GM21737 (cell line): Measurements from ENCODE around the gene OLFM2.
"Not testable (repeated sequence)": the region's sequence is repeated elsewhere in the genome, so short reads cannot be mapped to it uniquely, and the experiment has no call there.

Source experiments
- ATAC-seq: cut with Tn5 transposase; IDR thresholded peaks from one replicate; pipeline ENCODE4 v1.9.1; 2021; ENCODE audit warnings: mild to moderate bottlenecking, moderate library complexity; ENCODE audit not compliant: unreplicated experiment

The OLFM2 gene

GRCh38 chr19:9936326-9937000 lies at the start of gene OLFM2:
OLFM2 (minus strand) TSS chr19:9936515; CDS start chr19:9936366, 149 bp downstream.
- ATAC-seq, result no peak

DNA sequence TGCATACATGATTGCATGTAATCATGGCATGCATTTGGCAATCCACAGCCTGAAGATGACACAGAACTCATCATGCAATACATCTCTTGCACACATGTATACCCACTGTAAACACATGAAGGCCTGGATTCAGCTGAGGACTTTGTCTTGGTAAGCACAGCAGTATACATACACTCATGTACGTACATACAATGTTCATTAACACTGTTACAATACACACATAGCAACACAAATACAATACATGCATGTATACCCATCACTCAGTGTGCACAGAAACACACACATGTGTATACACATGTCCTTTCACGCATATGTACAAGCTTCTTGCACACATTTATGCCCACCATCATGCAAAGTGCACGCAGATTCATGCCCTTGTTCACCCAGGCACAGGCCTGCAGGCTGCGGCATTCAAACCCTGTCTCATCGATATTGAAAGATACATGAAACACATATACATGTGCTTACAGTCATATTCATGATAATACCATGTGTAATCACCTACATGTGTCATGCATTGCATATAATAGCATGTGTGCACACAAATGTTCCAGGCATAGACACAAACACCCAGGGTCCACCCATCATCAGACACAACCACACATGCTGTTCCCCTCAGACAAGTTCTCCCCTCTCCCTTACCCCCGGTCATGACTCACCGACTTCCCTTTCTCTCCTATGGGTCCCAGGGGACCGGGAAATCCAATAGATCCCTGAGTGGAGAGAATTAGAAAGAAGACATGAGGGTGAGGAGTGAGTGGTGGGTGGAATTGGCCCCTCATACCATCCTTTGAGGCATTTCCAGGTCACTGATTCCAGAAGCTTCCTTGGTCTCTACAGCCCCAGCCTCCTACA lies 45.3 kb upstream of the OLFM2 start:
- no peak for ATAC-seq

DNA sequence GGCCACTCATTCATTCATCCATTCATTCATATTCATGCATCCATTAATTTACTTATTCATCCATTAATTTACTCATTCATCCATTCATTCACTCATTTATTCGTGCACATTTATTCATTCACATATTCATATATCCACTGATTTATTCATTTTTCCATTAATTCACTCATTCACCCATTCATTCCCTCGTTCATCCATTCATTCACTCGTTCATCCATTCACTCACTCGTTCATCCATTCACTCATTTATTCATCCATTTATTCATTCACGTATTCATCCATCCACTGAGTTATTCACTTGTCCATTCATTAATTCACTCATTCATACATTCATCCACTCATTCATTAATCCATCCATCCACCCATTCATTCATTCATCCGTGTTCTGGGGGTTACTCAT lies 35.8 kb upstream of the OLFM2 start:
- no peak for ATAC-seq

DNA sequence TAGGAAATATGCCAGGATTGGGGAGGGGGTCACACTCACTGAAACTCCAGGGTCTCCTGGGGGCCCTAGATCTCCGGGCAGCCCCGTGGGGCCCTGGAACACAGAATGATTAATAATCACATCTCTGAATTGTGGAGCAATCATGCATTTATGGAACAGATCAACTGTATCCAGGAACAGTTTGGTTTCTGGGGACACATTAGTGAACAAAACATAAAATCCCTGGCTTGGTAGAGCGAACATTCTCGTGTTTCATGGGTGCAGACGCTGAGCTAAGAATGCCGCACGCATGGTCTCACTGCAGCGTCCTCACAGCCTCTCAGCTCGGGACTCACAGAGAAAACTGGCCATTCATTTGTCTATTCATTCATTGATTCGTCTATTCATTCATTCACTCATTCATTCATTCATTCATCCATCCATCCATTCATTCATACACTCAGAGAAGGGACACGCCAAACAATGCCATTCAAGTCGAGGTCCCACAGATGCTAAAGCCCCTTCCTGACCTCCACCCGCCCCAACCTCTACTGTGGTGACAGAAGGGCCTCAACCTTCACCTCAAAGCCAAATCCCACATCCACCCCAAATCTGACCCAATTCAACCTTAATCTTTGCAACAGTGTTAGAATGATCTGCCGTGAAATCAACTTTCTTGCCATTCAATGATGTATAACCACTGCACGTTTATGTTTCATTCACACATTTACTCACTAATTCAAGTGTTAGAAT lies 35.0 kb upstream of the OLFM2 start:
- no peak for ATAC-seq

GRCh38 chr19:9970481-9970880 lies 34.2 kb upstream of the OLFM2 start:
- no peak for ATAC-seq

- ATAC-seq, result no peak
These were observed 33.3 kb upstream of the OLFM2 start for GRCh38 chr19:9969688-9969975.

- ATAC-seq, result no peak
These were observed 32.7 kb upstream of the OLFM2 start for GRCh38 chr19:9968820-9969687.

GRCh38 chr19:9967326-9967725 lies 31.0 kb upstream of the OLFM2 start:
- no peak for ATAC-seq

DNA sequence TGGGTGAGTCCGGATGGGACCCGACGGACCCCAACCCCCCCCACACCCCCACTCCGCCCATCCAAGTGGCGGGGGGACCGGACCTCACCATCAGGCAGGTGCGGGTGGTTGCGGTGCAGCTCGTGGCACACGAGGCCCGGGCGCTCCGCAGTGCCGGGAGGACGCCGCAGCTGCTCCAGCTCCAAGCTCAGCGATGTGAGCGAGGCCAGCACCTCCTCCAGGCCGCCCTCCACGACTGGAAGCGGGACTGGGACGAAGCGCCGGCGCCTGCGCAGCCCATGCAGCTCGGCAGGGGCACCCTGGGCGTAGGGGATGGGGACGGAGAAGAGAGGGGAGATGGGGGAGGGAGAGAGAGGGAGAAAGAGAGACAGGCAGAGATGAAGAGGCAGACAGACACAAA lies 30.1 kb upstream of the OLFM2 start:
- no peak for ATAC-seq

GRCh38 chr19:9966024-9966423 lies 29.7 kb upstream of the OLFM2 start:
- no peak for ATAC-seq

DNA sequence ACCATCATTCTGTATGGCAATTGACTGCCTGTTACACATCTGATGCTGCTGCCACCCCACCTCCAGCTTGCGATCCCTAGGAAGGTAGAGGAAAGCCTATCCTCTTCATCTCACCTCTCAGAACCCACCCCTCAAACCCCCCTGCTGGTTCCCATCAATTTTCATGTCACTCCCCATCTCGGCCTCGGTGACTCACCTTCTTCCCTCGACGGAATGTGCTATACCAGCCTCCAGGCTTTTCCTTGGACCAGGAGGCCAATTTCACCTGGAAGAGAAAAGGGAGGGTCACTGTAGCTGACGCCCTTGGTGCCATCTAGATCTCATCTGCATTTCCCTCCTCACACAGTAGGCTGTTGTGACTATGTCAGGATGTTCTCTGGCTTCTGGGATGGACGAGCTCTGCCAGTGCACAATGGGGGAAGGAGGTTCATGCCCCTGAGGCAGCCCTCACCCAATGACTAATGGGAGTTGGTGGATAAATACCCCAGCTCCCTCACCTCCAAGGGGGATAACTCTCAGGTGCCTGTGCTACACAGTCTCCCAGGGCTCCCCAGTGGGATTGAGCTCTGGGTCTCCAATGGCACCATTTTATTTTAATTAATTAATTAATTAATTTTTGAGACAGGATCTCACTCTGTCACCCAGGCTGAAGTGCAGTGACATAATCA lies 26.4 kb upstream of the OLFM2 start:
- ATAC-seq, result no peak

- ATAC-seq, result no peak
These were observed 24.8 kb upstream of the OLFM2 start for GRCh38 chr19:9961103-9961502.

GRCh38 chr19:9958379-9958821 lies 22.1 kb upstream of the OLFM2 start:
- ATAC-seq, result no peak

DNA sequence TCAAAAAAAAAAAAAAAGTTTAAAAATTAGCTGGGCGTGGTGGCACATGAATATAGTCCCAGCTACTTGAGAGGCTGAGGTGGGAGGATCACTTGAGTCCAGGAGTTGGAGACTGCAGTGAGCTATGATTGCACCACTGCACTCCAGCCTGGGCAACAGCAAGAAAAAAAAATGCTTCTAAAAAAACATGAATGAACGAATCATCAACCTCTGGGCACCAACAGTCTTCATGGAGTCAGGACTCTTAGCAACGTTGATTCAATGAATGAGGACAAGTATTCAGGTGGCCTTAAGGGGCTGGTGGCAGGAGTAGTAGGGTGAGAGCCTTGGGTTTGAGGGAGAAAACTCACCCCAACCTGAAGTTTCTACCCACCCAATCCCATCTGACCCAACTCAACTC lies 20.6 kb upstream of the OLFM2 start:
- no peak for ATAC-seq

- no peak for ATAC-seq
These were observed 17.7 kb upstream of the OLFM2 start for GRCh38 chr19:9953802-9954542.

DNA sequence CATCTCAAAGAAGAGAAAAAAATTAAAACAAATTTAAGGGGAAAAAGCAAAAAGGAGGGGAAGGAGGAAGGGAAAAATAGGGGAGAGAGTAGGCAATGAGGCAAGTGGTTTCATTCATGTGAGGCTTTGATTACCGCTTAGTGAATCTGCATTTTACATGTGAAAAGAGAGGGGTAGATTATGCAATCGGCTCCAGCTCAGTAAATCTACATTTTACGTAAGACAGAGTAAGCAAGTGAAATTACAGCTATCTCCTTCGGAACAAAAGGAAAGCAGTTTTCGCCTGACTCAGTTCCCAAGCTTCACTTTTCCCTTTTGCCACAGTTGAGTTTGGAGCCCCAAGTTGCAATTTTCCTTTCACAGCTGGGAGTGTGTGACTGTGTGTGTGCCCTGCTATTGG lies 16.0 kb upstream of the OLFM2 start:
- no peak for ATAC-seq

GRCh38 chr19:9947441-9947840 lies 11.1 kb upstream of the OLFM2 start:
- ATAC-seq, result no peak

GRCh38 chr19:9946528-9947125 lies 10.3 kb upstream of the OLFM2 start:
- ATAC-seq, result not testable (repeated sequence)

GRCh38 chr19:9945319-9945966 lies 9.1 kb upstream of the OLFM2 start:
- no peak for ATAC-seq
